ENCODE data around the gene TAF4.
"Not testable (repeated sequence)": the region's sequence is repeated elsewhere in the genome, so short reads cannot be mapped to it uniquely, and the experiment has no call there.

The TAF4 gene

DNA sequence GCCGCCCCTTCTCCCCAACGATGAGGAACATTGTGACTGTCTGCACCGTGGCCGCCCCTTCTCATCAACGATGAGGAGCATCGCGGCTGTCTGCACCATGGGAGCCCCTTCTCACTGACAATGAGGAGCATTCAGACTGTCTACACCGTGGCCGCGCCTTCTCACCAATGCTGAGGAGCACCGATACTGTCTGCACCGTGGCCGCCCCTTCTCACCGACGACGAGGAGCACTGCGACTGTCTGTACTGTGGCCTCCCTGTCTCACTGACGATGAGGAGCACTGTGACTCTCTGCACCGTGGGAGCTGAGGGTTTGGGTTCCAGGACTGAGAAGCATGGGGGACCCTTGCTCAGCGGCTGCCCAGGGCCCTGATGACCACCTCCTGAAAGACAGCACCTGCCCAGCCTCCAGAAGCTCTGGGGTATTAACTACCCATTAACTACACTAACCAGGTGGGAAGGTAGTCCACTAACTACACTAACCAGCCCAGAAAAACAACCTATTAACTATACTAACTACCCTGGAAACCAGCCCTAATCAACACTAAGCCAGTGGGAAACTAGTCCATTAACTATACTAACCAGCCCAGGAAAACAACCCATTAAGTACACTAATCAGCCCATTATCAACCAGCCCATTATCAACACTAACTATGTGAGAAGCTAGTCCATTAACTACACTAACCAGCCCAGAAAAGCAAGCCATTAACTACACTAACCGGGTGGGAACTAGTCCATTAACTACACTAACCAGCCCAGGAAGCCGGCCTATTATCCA lies 116.9 kb downstream of the TAF4 start:
- TF ChIP-seq, protein P1, sequence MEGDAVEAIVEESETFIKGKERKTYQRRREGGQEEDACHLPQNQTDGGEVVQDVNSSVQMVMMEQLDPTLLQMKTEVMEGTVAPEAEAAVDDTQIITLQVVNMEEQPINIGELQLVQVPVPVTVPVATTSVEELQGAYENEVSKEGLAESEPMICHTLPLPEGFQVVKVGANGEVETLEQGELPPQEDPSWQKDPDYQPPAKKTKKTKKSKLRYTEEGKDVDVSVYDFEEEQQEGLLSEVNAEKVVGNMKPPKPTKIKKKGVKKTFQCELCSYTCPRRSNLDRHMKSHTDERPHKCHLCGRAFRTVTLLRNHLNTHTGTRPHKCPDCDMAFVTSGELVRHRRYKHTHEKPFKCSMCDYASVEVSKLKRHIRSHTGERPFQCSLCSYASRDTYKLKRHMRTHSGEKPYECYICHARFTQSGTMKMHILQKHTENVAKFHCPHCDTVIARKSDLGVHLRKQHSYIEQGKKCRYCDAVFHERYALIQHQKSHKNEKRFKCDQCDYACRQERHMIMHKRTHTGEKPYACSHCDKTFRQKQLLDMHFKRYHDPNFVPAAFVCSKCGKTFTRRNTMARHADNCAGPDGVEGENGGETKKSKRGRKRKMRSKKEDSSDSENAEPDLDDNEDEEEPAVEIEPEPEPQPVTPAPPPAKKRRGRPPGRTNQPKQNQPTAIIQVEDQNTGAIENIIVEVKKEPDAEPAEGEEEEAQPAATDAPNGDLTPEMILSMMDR (IDR thresholded peaks at IDR 0.05; ENCODE audit: control insufficient read depth, insufficient read depth, low read depth, low read length, missing control alignments) = no peak
- no peak overlapping the region for H3K4me3 ChIP-seq (ENCODE audit: control insufficient read depth, low read depth, low read length)
- DNase-seq (ENCODE audit: low read depth) = no peak

DNA sequence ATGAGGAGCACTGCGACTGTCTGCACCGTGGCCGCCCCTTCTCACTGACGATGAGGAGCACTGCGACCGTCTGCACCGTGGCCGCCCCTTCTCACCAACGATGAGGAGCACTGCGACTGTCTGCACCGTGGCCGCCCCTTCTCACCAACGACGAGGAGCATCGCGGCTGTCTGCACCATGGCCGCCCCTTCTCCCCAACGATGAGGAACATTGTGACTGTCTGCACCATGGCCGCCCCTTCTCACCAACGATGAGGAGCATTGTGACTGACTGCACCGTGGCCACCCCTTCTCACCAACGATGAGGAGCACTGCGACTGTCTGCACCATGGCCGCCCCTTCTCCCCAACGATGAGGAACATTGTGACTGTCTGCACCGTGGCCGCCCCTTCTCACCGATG lies 117.6 kb downstream of the TAF4 start:
- DNase-seq (ENCODE audit: low read depth); H3K4me3 ChIP-seq (ENCODE audit: control insufficient read depth, low read depth, low read length): not testable (repeated sequence)

DNA sequence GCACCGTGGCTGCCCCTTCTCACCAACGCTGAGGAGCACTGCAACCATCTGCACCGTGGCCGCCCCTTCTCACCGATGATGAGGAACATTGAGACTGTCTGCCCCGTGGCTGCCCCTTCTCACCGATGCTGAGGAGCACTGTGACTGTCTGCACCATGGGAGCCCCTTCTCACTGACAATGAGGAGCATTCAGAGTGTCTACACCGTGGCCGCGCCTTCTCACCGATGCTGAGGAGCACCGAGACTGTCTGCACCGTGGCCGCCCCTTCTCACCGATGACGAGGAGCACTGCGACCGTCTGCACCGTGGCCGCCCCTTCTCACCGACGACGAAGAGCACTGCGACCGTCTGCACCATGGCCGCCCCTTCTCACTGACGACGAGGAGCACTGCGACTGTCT lies 120.2 kb downstream of the TAF4 start:
- H3K4me3 ChIP-seq (ENCODE audit: control insufficient read depth, low read depth, low read length); DNase-seq (ENCODE audit: low read depth): not testable (repeated sequence)

DNA sequence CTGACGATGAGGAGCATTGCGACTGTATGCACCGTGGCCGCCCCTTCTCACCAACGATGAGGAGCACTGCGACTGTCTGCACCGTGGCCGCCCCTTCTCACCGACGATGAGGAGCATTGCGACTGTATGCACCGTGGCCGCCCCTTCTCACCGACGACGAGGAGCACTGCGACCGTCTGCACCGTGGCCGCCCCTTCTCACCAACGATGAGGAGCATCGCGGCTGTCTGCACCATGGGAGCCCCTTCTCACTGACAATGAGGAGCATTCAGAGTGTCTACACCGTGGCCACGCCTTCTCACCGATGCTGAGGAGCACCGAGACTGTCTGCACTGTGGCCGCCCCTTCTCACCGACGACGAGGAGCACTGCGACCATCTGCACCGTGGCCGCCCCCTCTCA lies 120.7 kb downstream of the TAF4 start:
- not testable (repeated sequence) for DNase-seq (ENCODE audit: low read depth); H3K4me3 ChIP-seq (ENCODE audit: control insufficient read depth, low read depth, low read length)

DNA sequence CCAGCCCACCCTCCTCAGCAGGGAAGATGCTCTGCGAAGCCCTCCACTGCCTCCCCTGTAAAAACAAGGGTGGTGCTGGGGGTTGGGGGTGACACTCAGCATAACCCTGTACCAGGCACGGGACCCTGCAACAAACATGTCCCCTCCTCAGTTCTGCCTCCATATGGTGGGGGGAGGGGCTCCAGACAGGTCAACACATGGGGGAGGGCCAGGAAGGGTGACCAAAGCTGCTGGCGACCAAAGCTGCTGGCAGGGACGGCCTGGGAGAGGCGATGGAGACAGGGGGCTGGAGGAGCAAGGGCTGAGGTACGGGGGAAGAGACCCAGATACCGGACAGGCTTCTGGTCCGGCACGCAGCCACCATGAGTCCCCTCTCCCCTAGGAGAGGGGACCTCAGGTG lies 123.2 kb downstream of the TAF4 start:
- TF ChIP-seq, protein P1 (IDR thresholded peaks at IDR 0.05; ENCODE audit: control insufficient read depth, insufficient read depth, low read depth, low read length, missing control alignments) = no peak
- no peak for DNase-seq (ENCODE audit: low read depth)
- H3K4me3 ChIP-seq (ENCODE audit: control insufficient read depth, low read depth, low read length) = no peak overlapping the region

DNA sequence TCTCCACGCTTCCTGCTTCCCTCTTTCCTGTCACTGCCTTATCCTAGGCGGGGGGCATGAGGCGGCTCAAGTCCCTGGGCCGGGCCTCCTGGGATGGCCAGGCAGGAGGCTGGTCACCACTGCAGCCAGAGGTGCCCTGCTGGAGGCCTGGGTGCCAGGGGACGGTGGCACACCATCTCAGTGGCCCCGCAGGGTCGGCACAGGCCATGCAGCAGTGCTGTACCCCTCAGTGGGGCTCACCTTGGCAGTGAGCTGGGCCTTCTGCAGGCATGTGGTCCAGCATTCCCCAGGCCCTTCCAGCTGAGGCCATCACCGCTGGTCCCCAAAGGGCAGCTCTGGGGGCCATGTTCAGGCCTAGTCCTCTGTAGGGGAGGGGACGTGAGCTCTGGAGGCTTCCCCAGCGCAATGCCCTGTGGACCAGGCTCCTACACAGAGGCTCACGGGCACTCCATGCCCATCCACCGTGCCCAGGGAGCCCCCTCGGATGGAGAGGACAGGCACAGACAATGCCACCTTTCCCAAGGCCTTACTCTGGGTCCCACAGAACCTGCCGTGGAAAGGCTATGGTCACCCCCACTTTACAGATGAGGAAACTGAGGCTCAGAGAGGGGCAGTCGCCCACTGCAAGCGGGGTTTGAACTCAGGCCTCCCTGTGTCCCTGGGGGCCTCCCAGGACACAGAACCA lies 123.8 kb downstream of the TAF4 start:
- TF ChIP-seq, protein P1 (IDR thresholded peaks at IDR 0.05; ENCODE audit: control insufficient read depth, insufficient read depth, low read depth, low read length, missing control alignments) = no peak
- DNase-seq (ENCODE audit: low read depth) = no peak
- H3K4me3 ChIP-seq (ENCODE audit: control insufficient read depth, low read depth, low read length) = no peak overlapping the region

- TF ChIP-seq, protein P1 (IDR thresholded peaks at IDR 0.05; ENCODE audit: control insufficient read depth, insufficient read depth, low read depth, low read length, missing control alignments) = no peak
- no peak for DNase-seq (ENCODE audit: low read depth)
- H3K4me3 ChIP-seq (ENCODE audit: control insufficient read depth, low read depth, low read length) = no peak overlapping the region
These were observed 124.5 kb downstream of the TAF4 start for GRCh38 chr20:61940976-61941720.

DNA sequence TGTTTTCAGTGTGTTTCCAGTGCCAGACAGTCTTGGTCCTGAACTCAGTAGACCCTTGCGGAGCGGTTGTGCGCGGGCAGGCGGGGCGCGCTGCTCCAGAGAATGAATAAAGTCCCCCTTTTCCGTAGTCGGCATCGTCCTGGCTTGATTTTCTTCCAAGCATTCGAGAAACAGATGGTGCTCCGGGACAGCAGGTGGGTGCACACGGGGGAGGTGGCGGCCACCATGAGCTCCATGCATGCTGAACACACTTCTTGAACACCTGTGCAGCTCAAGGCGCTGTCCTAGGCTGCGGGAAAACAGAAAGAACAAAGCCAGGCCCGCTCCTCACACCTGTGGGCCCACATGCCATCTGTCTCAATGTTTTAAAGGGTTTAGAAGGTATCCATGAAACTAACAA lies 125.2 kb downstream of the TAF4 start:
- DNase-seq (ENCODE audit: low read depth) = no peak
- TF ChIP-seq, protein P1 (IDR thresholded peaks at IDR 0.05; ENCODE audit: control insufficient read depth, insufficient read depth, low read depth, low read length, missing control alignments) = no peak
- no peak overlapping the region for H3K4me3 ChIP-seq (ENCODE audit: control insufficient read depth, low read depth, low read length)

All from AG09309 (cell line).